ENCODE results near the gene KCNK7.
"Not testable (repeated sequence)": the region's sequence is repeated elsewhere in the genome, so short reads cannot be mapped to it uniquely, and the experiment has no call there.

The KCNK7 gene

DNA sequence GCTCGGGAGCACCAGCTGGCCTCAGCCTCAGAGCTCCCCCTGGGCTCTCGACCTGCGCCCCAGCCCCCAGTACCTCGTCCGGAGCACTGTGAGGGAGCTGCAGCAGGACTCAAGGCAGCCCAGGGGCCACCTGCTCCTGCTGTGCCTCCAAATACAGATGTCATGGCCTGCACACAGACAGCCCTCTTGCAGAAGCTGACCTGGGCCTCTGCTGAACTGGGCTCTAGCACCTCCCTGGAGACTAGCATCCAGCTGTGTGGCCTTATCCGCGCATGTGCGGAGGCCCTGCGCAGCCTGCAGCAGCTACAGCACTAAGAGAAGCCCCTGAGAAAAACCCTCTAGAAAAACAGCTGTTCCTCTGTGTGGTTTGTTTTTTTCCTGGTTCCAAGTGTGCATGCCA, 24.2 kb downstream of the KCNK7 start:
- DNase-seq: no peak

- peak; percentile 97 to 99 (median 98) for DNase-seq
Measured at GRCh38 chr11:65569973-65570918, 25.4 kb downstream of the KCNK7 start, which contains the start of gene ZNRD2. TSS of gene ZNRD2 (plus strand) at chr11:65570477. CDS start at chr11:65570492, 15 bp downstream.

GRCh38 chr11:65569164-65569972, 26.2 kb downstream of the KCNK7 start:
- peak in 2 of 4 experiments; percentile 69 to 77 for DNase-seq

DNA sequence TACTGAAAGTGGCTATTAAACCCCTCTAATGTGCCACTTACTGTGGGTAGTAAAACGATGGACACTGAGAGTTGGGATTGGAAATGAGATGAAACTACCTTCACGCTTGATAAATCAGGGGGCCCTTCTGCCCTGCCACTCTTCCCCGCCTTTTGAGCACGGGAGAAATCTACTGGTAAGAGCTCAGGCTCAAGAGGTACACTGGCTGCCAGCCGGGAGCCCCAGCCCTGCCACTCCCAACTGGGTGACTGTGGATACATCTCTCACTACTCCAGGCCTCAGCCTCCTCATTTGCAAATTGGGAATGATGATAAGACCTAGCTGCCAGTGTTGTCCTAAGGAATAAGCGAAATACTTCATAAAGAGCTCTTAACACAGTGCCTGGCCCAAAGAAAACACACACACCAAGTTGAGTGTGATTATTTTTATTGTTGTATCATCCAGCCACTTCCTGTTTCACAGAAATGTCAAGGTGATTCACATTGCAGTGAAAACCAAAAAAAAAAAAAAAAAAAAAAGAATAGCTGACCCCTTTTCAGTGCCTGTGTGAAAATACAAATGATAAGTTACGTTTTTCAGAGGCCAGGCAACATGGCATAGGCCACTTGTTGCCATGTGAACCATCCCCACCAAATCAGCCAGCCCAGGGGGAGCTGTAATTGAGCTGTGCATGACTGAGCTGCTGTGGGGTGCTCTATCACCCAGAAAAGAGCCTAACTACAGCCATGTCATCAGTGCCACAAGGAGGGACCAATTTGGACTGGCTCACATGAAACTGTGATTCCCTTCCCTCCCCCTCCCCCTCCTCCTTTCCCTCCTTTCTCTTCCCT, 29.8 kb downstream of the KCNK7 start:
- no peak for DNase-seq

GRCh38 chr11:65564879-65565559, 30.6 kb downstream of the KCNK7 start:
- DNase-seq: not testable (repeated sequence)

DNA sequence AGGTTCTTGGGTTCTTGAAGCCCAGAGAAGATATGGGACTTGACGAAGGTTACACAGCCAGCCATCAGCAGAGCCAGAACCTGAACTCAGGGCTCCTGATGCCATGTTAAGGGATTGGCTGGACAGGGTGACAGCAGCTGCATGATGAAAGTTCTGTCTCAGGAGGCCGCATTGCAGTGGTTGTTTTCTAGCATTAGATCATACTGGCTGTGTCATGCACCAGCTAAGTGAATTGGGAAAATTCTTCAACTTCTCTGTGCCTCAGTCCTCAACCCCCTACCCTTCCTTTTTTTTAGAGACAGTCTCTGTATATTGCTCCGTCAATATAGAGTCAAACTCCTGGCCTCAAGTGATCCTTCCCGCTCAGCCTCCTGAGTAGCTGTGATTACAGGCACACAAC, 32.0 kb downstream of the KCNK7 start:
- DNase-seq: no peak

DNA sequence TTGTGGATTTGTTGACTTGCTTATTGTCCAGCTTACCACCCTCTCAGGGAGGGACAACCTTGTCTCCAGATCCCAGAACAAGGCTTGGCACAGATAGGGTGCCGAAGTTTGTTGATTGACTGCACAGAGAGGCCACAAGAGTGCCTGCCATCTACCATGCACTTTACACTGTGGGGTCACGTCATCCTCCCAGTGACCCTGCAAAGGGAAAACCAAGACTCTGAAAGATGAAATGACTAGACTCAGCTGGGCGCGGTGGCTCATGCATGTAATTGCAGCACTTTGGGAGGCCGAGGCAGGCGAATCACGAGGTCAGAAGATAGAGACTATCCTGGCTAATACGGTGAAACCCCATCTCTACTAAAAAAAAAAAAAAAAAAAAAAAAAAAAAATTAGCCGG, 32.8 kb downstream of the KCNK7 start:
- no peak for DNase-seq

DNA sequence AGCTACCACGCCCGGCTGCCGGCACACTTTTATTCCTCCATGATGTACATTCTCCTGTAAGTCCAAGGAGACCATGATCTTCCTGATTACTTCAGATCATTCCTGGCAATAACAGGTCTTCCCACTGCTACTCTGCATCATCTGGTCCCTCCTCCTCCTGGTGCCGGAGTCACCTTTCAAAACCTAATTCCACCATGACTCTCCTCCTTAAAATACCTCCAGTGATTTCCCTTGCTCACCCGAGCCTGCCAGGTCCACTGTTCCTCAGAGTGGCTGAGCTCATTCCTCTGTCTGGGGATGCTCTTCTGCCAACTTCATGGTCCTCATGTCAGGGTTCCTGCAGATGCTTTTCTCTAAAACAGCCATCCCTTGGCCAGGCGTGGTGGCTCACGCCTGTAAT, 33.6 kb downstream of the KCNK7 start:
- no peak for DNase-seq

- no peak for DNase-seq
Measured at GRCh38 chr11:65560555-65561418, 34.8 kb downstream of the KCNK7 start.

DNA sequence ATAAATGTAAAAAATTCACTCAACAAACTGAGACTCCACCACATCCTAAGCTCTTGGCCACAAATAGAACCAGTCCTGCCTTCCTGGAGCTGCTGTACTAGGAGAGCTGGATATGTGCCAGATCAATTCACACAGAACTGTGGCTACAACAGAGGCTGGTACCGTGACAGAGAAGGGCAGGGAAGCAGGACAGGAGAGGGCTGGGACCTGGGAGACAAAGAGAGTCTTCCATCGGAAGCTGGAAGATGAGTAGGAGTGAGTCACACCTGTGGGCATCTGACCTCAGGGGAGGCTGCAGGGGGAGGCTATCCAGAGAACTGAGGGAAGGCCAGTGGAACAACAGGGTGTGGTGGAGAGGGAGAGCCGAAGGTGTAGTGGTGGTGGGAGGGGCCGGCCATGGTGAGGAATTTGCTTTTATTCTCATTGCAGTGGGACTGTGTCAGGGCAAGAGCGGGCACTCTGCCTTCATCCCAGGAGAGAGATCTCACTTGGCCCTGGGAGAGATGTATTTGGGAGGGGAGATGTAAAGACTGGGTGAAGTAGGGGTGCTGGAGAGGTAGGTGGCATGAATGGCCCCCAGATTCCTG, 35.6 kb downstream of the KCNK7 start:
- no peak for DNase-seq

GRCh38 chr11:65559535-65559934, 36.1 kb downstream of the KCNK7 start:
- no peak for DNase-seq

- DNase-seq: no peak
Measured at GRCh38 chr11:65558930-65559509, 36.6 kb downstream of the KCNK7 start.

DNA sequence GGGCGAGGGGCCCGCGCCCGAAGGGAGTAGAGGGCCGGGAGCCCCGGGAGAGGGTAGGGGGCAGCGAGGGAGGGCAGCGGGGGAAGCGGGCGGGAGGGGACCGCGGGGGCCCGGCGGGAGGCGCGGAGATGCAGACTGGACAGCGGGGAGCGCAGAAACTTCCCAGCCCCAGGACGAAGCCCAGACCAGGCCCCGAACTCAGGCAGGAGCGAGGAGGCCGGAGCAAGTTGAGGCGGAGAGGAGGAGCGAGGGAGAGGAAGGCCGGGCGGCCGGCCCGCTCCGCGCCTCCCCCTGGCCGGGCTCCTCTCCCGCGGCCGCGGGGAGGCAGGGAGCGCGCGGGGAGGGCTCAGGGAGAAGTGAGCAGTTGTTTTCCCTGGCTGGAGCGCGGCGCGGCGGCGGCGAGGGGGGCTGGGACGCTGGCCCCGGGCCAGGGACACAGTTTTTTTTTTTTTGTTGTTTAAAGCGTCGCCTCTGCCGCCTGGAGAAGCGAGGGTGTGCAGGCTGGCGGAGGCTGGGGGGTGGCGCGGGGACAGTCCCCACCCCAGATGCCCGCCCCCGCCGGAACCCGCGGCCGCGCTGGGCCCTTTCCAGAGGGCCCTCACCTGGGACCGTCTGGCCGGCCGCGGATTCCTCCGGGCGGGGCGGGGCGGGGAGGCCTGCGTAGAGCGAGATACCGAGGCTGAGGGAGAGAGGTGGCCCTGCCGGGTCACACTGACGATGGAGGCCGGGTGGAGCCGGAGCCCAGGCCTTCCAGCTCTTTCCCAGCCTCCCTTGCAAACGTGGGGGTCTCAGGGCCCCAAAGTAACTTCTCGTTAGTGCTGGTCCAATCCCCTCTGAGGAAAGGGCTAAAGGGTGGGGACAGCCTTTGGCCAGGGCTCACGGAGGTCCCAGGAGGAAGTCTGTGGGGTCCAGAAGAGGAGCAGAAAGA, 37.3 kb downstream of the KCNK7 start, which contains the start of gene LTBP3:
Gene LTBP3 (minus strand): TSS at position 358 of the 928 bp plus-strand sequence. CDS start 400 bp downstream, outside the sequence.
- DNase-seq: peak in 1 of 4 experiments; percentile 40

GRCh38 chr11:65557280-65558001, 38.2 kb downstream of the KCNK7 start:
- DNase-seq: no peak

DNA sequence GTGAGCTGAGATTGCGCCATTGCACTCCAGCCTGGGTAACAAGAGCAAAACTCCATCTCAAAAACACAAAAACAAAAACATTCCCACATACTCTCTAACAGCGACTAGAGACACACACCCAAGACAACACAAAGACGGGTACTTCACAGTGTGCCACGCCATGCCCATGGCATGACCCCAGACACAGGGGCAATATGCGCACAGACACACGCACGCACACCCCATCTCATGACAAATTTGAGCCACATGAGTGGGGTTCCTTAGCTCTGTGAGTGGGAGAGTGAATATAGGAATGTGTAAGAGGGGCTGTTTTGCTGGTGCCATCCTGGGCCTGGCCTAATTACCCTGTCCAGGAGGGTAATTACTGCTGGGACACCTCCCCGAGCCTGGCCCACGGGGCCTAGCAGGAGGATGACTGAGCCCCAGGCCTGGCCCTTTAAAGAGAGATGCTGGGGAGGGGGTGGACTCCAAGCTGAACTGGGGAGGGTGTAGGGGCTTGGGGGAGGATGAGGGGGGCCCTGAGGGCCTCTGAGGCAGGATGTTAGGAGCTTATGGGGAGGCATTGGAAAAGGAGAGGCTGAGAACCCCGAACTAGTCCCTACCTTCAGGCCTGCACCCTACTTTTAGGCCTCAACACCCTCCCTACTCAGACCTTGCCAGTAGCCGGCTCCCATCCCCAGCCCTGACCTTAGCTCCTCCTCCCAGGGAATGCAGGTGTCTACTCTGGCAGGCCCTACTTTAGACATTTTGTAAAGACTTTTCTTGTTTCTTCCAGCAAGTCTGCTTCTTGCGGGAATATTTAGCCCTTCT, 38.9 kb downstream of the KCNK7 start:
- DNase-seq: no peak

DNA sequence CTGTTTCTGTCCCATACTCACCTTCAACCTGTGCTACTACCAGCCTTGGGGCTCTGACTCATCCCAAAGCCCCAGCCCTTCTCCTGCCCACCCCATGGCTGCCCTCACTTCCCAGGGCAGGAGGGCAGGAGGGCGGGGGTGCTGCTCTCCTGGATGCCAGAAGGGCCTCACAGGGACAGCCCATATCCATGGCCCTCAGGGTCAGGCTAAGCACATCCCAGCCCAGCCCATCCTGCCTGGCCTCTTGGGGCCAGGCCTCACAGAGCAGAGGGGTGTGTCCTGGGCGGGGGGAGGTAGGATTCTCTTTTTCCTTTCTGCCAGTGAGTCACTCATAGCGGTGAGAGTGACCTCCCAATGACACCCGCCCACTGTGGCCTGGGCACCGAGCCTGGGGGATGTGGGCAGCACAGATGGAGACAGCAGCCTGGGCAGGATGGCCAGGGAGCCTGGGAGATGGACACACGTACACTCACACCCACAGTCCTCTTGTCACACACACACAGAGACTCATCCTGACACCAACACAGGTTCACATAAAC, 39.8 kb downstream of the KCNK7 start:
- DNase-seq: no peak

DNA sequence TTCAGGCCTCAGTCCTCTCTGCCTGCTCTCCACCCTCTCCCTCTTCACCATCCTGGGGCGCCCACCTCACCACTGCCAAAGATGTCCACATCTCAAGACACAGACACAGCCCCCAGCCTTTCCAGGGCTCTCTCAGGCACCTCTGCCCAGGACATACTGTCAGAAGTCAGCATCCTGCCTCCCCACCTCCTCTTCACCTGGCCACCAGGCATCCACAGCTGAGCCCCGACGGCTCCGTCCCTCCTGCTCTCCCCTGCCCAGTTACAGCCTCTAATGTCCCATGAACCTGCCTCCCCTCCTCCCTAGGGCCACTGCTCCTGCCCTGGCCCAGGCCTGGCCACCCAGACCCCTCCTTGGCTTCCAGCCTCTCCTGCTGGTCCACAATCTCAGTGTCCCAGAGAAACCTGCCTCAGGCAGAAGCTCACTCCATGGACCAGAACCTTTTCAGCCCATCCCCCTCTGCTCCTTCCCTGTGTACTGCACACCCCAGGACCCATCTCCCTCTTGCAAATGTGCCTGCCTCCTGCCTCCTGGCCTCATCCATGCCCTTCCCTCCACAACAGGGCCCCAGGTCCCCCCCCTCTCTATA, 40.7 kb downstream of the KCNK7 start:
- no peak for DNase-seq
